Astrocyte (in vitro differentiated cells and primary cell): ENCODE data around the gene SELE. TPM values are rescaled to one million over a fixed set of nuclear protein-coding genes. Genes with fewer than 3 reads are reported as not detected.

ENCODE experiments used
- DNase-seq: peaks from one replicate; pipeline ENCODE4 v3.0.0-alpha.2; 2010; ENCODE audit warnings: low read depth
- FAIRE-seq: peaks from 2 replicates; lab custom pipeline; 2011; peaks lifted over from hg19 to GRCh38; lab: Jason Lieb, UNC
- H2AFZ ChIP-seq: 2 replicates; pipeline ENCODE4 v1.6.0; 2012; ENCODE audit warnings: low read depth, low read length, inconsistent platforms
- H3K27ac ChIP-seq: 2 replicates; pipeline ENCODE4 v1.5.1; 2011; ENCODE audit warnings: low read depth, low read length, inconsistent platforms
- H3K27me3 ChIP-seq: 2 replicates; pipeline ENCODE4 v1.6.0; 2011; ENCODE audit warnings: low read length, inconsistent platforms; ENCODE audit not compliant: insufficient read depth
- H3K36me3 ChIP-seq: 2 replicates; pipeline ENCODE4 v1.5.1; 2011; ENCODE audit warnings: low read length, inconsistent platforms; ENCODE audit not compliant: insufficient read depth
- H3K4me1 ChIP-seq: 2 replicates; pipeline ENCODE4 v1.5.1; 2011; ENCODE audit warnings: low read length, inconsistent platforms; ENCODE audit not compliant: insufficient read depth
- H3K4me2 ChIP-seq: 2 replicates; pipeline ENCODE4 v1.6.0; 2012; ENCODE audit warnings: low read length, inconsistent platforms
- H3K4me3 ChIP-seq: 2 replicates; pipeline ENCODE4 v1.5.1; 2011; ENCODE audit warnings: low read depth, mild to moderate bottlenecking, low read length, inconsistent platforms; ENCODE audit not compliant: insufficient read depth
- H3K79me2 ChIP-seq: 2 replicates; pipeline ENCODE4 v1.6.0; 2012; ENCODE audit warnings: mild to moderate bottlenecking, low read length, inconsistent platforms; ENCODE audit not compliant: insufficient read depth
- H3K9ac ChIP-seq: 2 replicates; pipeline ENCODE4 v1.6.0; 2012; ENCODE audit warnings: mild to moderate bottlenecking, low read length, inconsistent platforms
- H3K9me3 ChIP-seq: 2 replicates; pipeline ENCODE4 v1.5.1; 2012; ENCODE audit warnings: low read depth, mild to moderate bottlenecking, low read length, inconsistent platforms; ENCODE audit not compliant: insufficient read depth
- H4K20me1 ChIP-seq: 2 replicates; pipeline ENCODE4 v1.6.0; 2012; ENCODE audit warnings: low read length, inconsistent platforms; ENCODE audit not compliant: insufficient read depth
- H3K27ac Mint-ChIP-seq: one replicate; pipeline ENCODE4 v1.8.0; 2021; ENCODE audit warnings: mild to moderate bottlenecking, mixed read lengths; ENCODE audit not compliant: unreplicated experiment
- H3K27me3 Mint-ChIP-seq: one replicate; pipeline ENCODE4 v1.8.0; 2021; ENCODE audit warnings: low read depth, mixed read lengths; ENCODE audit not compliant: unreplicated experiment
- H3K36me3 Mint-ChIP-seq: one replicate; pipeline ENCODE4 v1.8.0; 2021; ENCODE audit warnings: low read depth, mixed read lengths; ENCODE audit not compliant: unreplicated experiment
- H3K4me1 Mint-ChIP-seq: one replicate; pipeline ENCODE4 v1.8.0; 2021; ENCODE audit warnings: low read depth, mixed read lengths; ENCODE audit not compliant: unreplicated experiment
- H3K4me3 Mint-ChIP-seq: one replicate; pipeline ENCODE4 v1.8.0; 2021; ENCODE audit warnings: mild to moderate bottlenecking, moderate library complexity, mixed read lengths; ENCODE audit not compliant: unreplicated experiment
- H3K9me3 Mint-ChIP-seq: one replicate; pipeline ENCODE4 v1.8.0; 2021; ENCODE audit warnings: mild to moderate bottlenecking, mixed read lengths; ENCODE audit not compliant: unreplicated experiment
- EZH2 ChIP-seq: IDR thresholded peaks from 2 replicates; pipeline ENCODE4 v1.6.1; 2012; ENCODE audit warnings: mild to moderate bottlenecking, low read length, inconsistent platforms; ENCODE audit not compliant: insufficient read depth
- total RNA-seq: library from RNA; stranded (reverse); gene quantifications from 2 replicates; pipeline ENCODE4 v1.2.1, GENCODE V29; 2021
- TF ChIP-seq, protein P1 (sequence below): IDR thresholded peaks from 2 replicates; pipeline ENCODE4 v1.5.1; 2011; ENCODE audit warnings: low read depth, mild to moderate bottlenecking, inconsistent platforms, low read length, moderate library complexity; ENCODE audit not compliant: insufficient read depth

Gene SELE
- total RNA-seq, 1 donor from 2014 or later, result not detected

DNA sequence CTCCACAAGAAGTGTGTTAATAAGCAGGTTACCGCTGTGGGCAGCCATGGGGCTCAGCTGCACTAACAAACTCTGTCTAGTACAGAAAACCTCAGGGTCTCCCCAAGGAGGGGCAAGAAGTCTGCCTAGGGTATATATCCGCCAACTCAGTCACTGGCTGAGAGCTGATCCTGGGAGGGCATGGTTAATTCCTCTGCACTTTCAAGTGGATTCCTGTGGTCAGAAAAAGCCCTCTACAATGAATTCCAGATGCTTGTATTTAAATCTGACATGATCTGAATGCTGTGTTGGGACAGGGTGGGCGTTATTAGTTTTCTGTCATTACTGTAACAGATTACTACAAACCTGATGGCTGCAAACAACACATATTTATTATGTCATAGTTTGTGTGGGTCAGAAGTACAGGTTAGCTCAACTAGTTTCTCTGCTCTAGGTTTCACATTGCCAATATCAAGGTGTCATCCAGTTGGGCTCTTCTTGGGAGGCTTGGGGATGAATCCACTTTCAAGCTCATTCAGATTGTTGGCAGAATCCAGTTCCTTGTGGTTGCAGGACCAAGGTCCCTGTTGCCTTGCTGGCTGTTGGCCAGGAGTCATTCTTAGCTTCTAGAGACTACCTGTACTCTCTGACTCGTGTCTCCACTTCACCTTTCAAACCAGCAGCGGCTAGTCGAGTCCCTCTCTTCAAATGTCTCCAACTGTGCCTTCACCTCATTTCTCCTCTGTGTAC lies 8.0 kb upstream of the SELE start:
- Mint-ChIP-seq H3K9me3 (peaks cover 7% of the 10 kb centered on the region), H3K27ac (peak overlapping the region; percentile 77), H3K36me3 (no peaks in the 10 kb centered on the region), H3K27me3 (peaks cover 2% of the 10 kb centered on the region), H3K4me1 (peaks cover 26% of the 10 kb centered on the region), H3K4me3 (peak overlapping the region; percentile 23)
- H3K4me3 ChIP-seq, result no peak overlapping the region
- H4K20me1 ChIP-seq, result no peaks in the 10 kb centered on the region
- no peaks in the 10 kb centered on the region for H3K36me3 ChIP-seq
- peak overlapping the region; percentile 65 for H3K4me2 ChIP-seq
- H3K27me3 ChIP-seq, result peaks cover 5% of the 10 kb centered on the region
- H3K79me2 ChIP-seq, result no peaks in the 10 kb centered on the region
- no peak overlapping the region for H2AFZ ChIP-seq
- peaks cover 20% of the 10 kb centered on the region for H3K4me1 ChIP-seq
- no peak overlapping the region for H3K27ac ChIP-seq
- DNase-seq, result peak; percentile 82
- no peaks in the 10 kb centered on the region for H3K9me3 ChIP-seq
- H3K9ac ChIP-seq, result no peak overlapping the region
- TF ChIP-seq EZH2, result no peak
- TF ChIP-seq, protein P1, sequence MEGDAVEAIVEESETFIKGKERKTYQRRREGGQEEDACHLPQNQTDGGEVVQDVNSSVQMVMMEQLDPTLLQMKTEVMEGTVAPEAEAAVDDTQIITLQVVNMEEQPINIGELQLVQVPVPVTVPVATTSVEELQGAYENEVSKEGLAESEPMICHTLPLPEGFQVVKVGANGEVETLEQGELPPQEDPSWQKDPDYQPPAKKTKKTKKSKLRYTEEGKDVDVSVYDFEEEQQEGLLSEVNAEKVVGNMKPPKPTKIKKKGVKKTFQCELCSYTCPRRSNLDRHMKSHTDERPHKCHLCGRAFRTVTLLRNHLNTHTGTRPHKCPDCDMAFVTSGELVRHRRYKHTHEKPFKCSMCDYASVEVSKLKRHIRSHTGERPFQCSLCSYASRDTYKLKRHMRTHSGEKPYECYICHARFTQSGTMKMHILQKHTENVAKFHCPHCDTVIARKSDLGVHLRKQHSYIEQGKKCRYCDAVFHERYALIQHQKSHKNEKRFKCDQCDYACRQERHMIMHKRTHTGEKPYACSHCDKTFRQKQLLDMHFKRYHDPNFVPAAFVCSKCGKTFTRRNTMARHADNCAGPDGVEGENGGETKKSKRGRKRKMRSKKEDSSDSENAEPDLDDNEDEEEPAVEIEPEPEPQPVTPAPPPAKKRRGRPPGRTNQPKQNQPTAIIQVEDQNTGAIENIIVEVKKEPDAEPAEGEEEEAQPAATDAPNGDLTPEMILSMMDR, result no peak
- no peak for FAIRE-seq

DNA sequence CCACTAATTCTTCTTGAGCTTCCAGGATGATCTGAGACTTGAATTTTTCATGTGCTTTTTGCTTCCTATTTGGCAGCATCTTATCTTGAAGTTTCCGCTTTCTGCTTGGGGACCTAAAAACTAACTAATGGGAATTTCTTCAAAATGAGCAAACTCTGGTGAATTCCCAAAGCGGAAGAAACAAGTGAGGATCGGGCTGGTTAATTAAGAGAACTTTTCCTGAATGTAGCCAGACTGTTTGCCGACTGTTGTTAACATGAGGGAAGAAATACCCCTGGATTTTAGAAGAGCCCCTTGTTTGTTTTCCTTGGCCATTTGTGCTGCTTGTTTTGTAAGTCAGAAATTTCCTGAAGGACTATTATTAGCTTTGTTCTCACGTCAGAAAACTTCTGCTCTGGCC lies 6.1 kb upstream of the SELE start:
- H3K79me2 ChIP-seq, result no peaks in the 10 kb centered on the region
- FAIRE-seq, result no peak
- H3K27ac Mint-ChIP-seq, result no peak overlapping the region

More for the DNA sequence above, 6.1 kb upstream of the SELE start:
- peak overlapping the region; percentile 23 for H3K4me2 ChIP-seq
- H3K36me3 Mint-ChIP-seq, result no peaks in the 10 kb centered on the region
- peaks cover 5% of the 10 kb centered on the region for H3K27me3 ChIP-seq
- H3K4me1 Mint-ChIP-seq, result peaks cover 15% of the 10 kb centered on the region
- H3K27ac ChIP-seq, result no peak overlapping the region
- DNase-seq, result peak; percentile 16
- no peaks in the 10 kb centered on the region for H4K20me1 ChIP-seq
- H3K4me3 ChIP-seq, result no peak overlapping the region
- H3K4me3 Mint-ChIP-seq, result no peak overlapping the region
- H3K4me1 ChIP-seq, result peaks cover 15% of the 10 kb centered on the region
- no peaks in the 10 kb centered on the region for H3K36me3 ChIP-seq
- TF ChIP-seq EZH2, result no peak
- TF ChIP-seq, protein P1, result no peak
- H3K27me3 Mint-ChIP-seq, result peaks cover 2% of the 10 kb centered on the region
- H3K9ac ChIP-seq, result no peak overlapping the region
- H3K9me3 Mint-ChIP-seq, result peaks cover 7% of the 10 kb centered on the region
- no peak overlapping the region for H2AFZ ChIP-seq
- H3K9me3 ChIP-seq, result no peaks in the 10 kb centered on the region
